ENCODE data around the gene TYK2. TPM values are rescaled to one million over a fixed set of nuclear protein-coding genes. Genes with fewer than 3 reads are reported as not detected.
A peak's percentile ranks its signal among the peaks of the same experiment; 100 is the strongest.

TYK2 gene
- 100 to 1,000 TPM in 1 of 6 experiments, 10 to 100 TPM in 5; 63.9 to 106 (median 72.9) TPM for total RNA-seq
- long read RNA-seq, full-length matches to known transcripts: 2 of 6 reads
- long read RNA-seq, partial matches to known transcripts: 0 of 6 reads
- long read RNA-seq, other reads (novel, unspliced or antisense): 4 of 6 reads

DNA sequence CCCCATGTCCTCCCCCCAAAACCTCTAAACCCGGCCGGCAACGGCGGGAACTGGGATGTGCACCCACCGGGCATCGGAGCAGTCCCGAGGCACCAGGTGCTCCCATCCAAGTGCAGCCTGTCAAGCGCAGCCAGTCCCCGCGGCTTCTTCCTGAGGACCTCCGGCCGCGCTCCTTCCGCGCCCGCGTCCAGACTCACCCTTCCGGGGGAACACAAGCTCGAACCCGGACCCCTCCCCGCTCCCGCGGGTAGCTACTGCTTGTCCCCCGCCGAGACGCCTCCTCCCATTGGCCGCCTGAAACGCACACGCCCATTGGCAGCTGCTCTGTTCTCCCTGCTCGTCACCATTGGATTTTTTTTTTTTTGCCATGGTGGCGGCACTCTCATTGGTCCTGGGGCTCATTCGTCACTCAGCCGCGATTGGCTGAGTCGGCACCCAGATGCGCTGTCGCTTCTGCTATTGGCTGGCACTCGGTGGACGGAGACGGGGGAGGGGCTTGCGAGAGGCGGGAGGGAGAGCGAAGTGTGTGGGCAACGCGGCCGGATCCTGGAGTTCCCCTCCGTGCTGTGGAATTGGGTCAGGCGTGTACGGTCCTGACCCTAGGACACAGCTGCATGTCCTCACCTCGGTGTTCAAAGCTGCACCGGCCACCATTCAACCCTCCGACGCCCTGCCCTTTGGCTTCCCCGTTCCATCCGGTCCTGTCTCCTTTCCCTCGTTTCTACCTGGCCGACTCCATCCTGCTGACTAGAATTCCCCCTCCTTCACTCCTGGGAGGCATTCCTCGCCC is at the start of gene TYK2:
TYK2 (minus strand) TSS at position 260 of the 790 bp plus-strand sequence. CDS start 2,166 bp downstream, outside the sequence.
- Histone ChIP-seq H3K36me3 (peaks cover 0 to 9% (median under 1%) of the 10 kb centered on the region in 4 donors), H3K27me3 (no peaks in the 10 kb centered on the region), H3K4me3 (peak within 1 kb of the TSS; percentile 89 to 98 (median 98)), H3K9me3 (no peaks in the 10 kb centered on the region), H3K4me1 (peaks cover 0 to 3% (median 2%) of the 10 kb centered on the region in 4 donors), H3K27ac (peak within 1 kb of the TSS; percentile 78 to 89 (median 79))
- peak; percentile 97 to 99 (median 98) for ATAC-seq
- WGBS (ENCODE audit: insufficient coverage, low coverage, low lambda C conversion rate, missing lambda C conversion rate): 0% methylated on average over 27 of the region's 58 CpGs
- TF ChIP-seq, protein P1, sequence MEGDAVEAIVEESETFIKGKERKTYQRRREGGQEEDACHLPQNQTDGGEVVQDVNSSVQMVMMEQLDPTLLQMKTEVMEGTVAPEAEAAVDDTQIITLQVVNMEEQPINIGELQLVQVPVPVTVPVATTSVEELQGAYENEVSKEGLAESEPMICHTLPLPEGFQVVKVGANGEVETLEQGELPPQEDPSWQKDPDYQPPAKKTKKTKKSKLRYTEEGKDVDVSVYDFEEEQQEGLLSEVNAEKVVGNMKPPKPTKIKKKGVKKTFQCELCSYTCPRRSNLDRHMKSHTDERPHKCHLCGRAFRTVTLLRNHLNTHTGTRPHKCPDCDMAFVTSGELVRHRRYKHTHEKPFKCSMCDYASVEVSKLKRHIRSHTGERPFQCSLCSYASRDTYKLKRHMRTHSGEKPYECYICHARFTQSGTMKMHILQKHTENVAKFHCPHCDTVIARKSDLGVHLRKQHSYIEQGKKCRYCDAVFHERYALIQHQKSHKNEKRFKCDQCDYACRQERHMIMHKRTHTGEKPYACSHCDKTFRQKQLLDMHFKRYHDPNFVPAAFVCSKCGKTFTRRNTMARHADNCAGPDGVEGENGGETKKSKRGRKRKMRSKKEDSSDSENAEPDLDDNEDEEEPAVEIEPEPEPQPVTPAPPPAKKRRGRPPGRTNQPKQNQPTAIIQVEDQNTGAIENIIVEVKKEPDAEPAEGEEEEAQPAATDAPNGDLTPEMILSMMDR (IDR thresholded peaks at IDR 0.05): no peak
- TF ChIP-seq POLR2A (IDR thresholded peaks at IDR 0.05): peak; percentile 68
- DNase-seq: peak; percentile 98
- intact Hi-C loops (cut with DNase I): loop anchor here in 1 of 2 donors (10.0 kb wide), 1 partner anchor 46 kb away; the partner anchor contains the start of genes ICAM3 and RAVER1

DNA sequence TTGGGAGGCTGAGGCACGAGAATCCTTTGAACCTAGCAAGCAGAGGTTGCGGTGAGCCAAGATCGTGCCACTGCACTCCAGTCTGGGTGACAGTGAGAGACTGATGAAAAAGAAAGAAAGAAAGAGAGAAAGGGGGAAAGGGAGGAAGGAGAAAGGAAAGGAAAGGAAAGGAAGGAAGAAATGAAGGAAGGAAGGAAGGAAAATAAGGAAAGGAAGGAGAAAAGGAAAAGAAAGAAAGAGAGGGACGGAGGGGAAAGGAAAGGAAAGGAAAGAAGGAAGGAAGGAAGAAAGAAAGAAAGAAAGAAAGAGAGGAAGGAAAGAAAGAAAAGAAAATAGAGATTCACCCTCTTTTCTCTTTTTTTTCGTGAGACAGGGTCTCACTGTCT is 48.6 kb upstream of the TYK2 start:
- 61% methylated on average over 5 of the region's 5 CpGs for WGBS (ENCODE audit: insufficient coverage, low coverage, low lambda C conversion rate, missing lambda C conversion rate)
- no peak for ATAC-seq
- peaks cover 0 to 17% (median 5%) of the 10 kb centered on the region in 4 donors for H3K4me1 ChIP-seq
- no peak overlapping the region for H3K27ac ChIP-seq
- no peaks in the 10 kb centered on the region for H3K27me3 ChIP-seq
- no peak for TF ChIP-seq POLR2A (IDR thresholded peaks at IDR 0.05)
- TF ChIP-seq, protein P1 (IDR thresholded peaks at IDR 0.05): no peak
- H3K9me3 ChIP-seq: no peaks in the 10 kb centered on the region
- no peak for DNase-seq
- intact Hi-C loops (cut with DNase I): no loop called here
- H3K4me3 ChIP-seq: no peak overlapping the region
- no peaks in the 10 kb centered on the region for H3K36me3 ChIP-seq

DNA sequence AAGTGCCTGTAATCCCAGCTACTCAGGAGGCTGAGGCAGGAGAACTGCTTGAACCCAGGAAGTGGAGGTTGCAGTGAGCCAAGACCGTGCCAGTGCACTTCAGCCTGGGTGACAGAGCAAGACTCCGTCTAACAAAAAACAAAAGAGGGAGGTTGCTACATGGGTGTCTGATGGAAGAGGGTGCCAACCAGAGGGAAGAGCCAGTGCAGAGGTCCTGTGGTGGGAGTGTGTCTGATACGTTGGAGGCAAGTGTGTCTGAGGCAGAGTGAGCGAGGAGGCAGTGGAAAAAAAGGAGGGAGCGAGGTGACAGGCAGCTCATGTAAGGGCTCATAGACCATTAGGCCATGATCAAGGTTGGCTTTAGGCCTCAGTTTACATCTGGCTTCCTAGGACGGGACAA is 46.8 kb upstream of the TYK2 start:
- H3K4me1 ChIP-seq: peaks cover 0 to 18% (median 5%) of the 10 kb centered on the region in 4 donors
- H3K27ac ChIP-seq: no peak overlapping the region
- intact Hi-C loops (cut with DNase I): no loop called here
- H3K36me3 ChIP-seq: no peaks in the 10 kb centered on the region
- TF ChIP-seq POLR2A (IDR thresholded peaks at IDR 0.05): no peak
- TF ChIP-seq, protein P1 (IDR thresholded peaks at IDR 0.05): no peak
- H3K27me3 ChIP-seq: no peaks in the 10 kb centered on the region
- DNase-seq (no peak), ATAC-seq (no peak)
- no peak overlapping the region for H3K4me3 ChIP-seq
- 90% methylated on average over 5 of the region's 6 CpGs for WGBS (ENCODE audit: insufficient coverage, low coverage, low lambda C conversion rate, missing lambda C conversion rate)
- no peaks in the 10 kb centered on the region for H3K9me3 ChIP-seq

DNA sequence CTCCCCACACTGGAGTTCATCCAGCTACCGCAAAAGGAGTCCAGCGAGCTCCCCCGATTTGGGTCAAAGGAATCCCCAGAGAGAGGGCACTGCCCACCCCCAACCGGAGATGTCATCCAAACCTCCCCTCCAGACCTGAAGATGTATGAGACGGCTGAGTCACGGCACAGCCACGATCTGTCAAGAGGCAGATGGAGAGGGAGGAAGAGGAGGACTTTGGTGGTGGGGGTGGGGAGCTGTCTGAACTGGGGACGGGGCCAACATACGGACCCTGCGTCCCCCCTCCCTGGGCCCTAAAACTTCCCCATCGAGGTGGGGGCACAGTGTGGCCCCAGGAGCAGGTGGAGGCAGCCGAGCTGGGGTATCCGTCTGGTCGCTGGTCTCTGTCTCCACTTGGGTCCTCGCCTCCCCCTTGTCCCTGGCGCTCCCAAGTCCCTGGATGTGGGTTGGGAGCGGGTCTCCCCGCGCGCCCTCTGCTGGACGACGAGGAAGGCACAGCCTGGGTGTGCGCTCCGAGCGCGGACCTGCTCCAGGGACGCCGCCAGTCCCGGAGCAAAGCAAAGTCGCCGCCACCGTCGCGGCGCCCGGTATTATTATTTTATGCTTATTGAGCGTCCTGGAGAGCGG is 43.8 kb upstream of the TYK2 start:
- no peaks in the 10 kb centered on the region for H3K36me3 ChIP-seq
- peaks cover 0 to 21% of the 10 kb centered on the region in 2 donors for H3K27me3 ChIP-seq
- no CpG with 5 or more reads among the region's 38 CpGs for WGBS (ENCODE audit: insufficient coverage, low coverage, low lambda C conversion rate, missing lambda C conversion rate)
- H3K27ac ChIP-seq: no peak overlapping the region
- DNase-seq (peak; percentile 81 to 86 (median 83)), ATAC-seq (peak; percentile 90 to 94 (median 90))
- TF ChIP-seq POLR2A (IDR thresholded peaks at IDR 0.05): no peak
- TF ChIP-seq, protein P1 (IDR thresholded peaks at IDR 0.05): peak; percentile 85 to 97 (median 96)
- H3K4me3 ChIP-seq: peak overlapping the region; percentile 2 to 33 (median 23)
- H3K4me1 ChIP-seq: peaks cover 0 to 25% (median 5%) of the 10 kb centered on the region in 4 donors
- intact Hi-C loops (cut with DNase I): no loop called here
- no peaks in the 10 kb centered on the region for H3K9me3 ChIP-seq
